Fibroblast of skin of right quadriceps (primary cell): ENCODE results near the gene PSTPIP1.

Source experiments
- DNase-seq: peaks from one replicate; pipeline ENCODE4 v3.0.0-alpha.2; 2013

The PSTPIP1 gene

GRCh38 chr15:76994971-76995945, at the start of gene PSTPIP1:
Gene PSTPIP1, plus strand, starts transcription at chr15:76995126. Its CDS starts 448 bp downstream, at chr15:76995574.
- no peak for DNase-seq

GRCh38 chr15:76945494-76946093, 49.3 kb upstream of the PSTPIP1 start:
- no peak for DNase-seq

- DNase-seq = no peak
Measured at GRCh38 chr15:76947454-76947853, 47.5 kb upstream of the PSTPIP1 start.

GRCh38 chr15:76951220-76951619, 43.7 kb upstream of the PSTPIP1 start:
- DNase-seq = no peak

GRCh38 chr15:76953913-76954312, 41.0 kb upstream of the PSTPIP1 start:
- no peak for DNase-seq

- DNase-seq = peak; percentile 22
Measured at GRCh38 chr15:76954744-76955143, 40.2 kb upstream of the PSTPIP1 start.

GRCh38 chr15:76961268-76962011, 33.5 kb upstream of the PSTPIP1 start:
- DNase-seq = no peak

- DNase-seq = no peak
Measured at GRCh38 chr15:76962337-76963013, 32.5 kb upstream of the PSTPIP1 start.

GRCh38 chr15:76963596-76963995, 31.3 kb upstream of the PSTPIP1 start:
- no peak for DNase-seq

- DNase-seq = peak; percentile 19
Measured at GRCh38 chr15:76964157-76964556, 30.8 kb upstream of the PSTPIP1 start.

GRCh38 chr15:76966051-76966450, 28.9 kb upstream of the PSTPIP1 start:
- peak; percentile 33 for DNase-seq

- DNase-seq = no peak
Measured at GRCh38 chr15:76967067-76967466, 27.9 kb upstream of the PSTPIP1 start.

GRCh38 chr15:76968306-76968705, 26.6 kb upstream of the PSTPIP1 start:
- no peak for DNase-seq

GRCh38 chr15:76972389-76973361, 22.3 kb upstream of the PSTPIP1 start:
- DNase-seq = peak; percentile 11

GRCh38 chr15:76973362-76973743, 21.6 kb upstream of the PSTPIP1 start:
- DNase-seq = peak; percentile 31

- no peak for DNase-seq
Measured at GRCh38 chr15:76973906-76974305, 21.0 kb upstream of the PSTPIP1 start.

- no peak for DNase-seq
Measured at GRCh38 chr15:76974456-76975036, 20.4 kb upstream of the PSTPIP1 start.

GRCh38 chr15:76976141-76976540, 18.8 kb upstream of the PSTPIP1 start:
- no peak for DNase-seq

- DNase-seq = no peak
Measured at GRCh38 chr15:76976572-76977270, 18.2 kb upstream of the PSTPIP1 start.

- DNase-seq = no peak
Measured at GRCh38 chr15:76978522-76979330, 16.2 kb upstream of the PSTPIP1 start.
